Measurements from ENCODE around the gene LRMDA. TPM values are rescaled to one million over a fixed set of nuclear protein-coding genes. Genes with fewer than 3 reads are reported as not detected.

Gene LRMDA
- polyA plus RNA-seq, 2 of the 4 experiments (the other 2 are of a cell fraction) = 4.6 to 5.2 TPM

DNA sequence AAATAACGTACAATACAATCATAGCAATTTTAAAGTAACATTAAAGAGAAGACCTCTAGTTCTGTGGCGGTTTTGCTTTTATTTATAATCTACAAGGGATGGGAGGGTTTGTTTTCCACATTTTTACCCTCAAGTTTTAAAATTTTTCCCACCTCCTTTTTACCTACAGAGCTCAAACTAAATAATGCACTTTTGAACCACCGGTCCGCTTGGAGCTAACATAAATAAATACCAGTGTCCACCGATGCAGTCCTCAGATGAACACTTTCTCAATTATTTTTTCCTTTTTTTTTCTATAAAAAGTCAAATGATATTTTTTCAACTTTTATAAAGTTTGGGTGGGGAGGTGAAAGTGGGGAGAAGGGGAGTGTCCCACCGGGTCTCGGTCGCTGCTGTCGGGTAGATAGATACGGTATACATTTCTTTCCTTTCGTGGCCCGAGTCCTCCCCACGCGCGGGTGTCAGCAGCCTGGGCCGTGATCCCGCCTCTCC lies 33.2 kb upstream of the LRMDA start:
- Histone ChIP-seq H3K4me3 (no peak overlapping the region), H3K27ac (no peak overlapping the region), H3K4me2 (no peak overlapping the region), H3K4me1 (peaks cover 8% of the 10 kb centered on the region; the same call in 2 of the 3 replicates), H3K9me3 (no peaks in the 10 kb centered on the region)
- WGBS (ENCODE audit: missing lambda C conversion rate) = 89% methylated on average over 17 of the region's 17 CpGs
- FAIRE-seq (no peak), DNase-seq (ENCODE audit: low read depth in 1 of 2, low spot score in 1 of 2) (no peak), ATAC-seq (no peak)
- ChIA-PET POLR2A (no interaction called here), CTCF (interaction anchor here (0.9 to 5.7 kb wide), 4 partner anchors 14 to 638 kb away, joined by 3 to 83 read pairs (median 20); no protein-coding TSS in a partner anchor)
- TF ChIP-seq HDAC2 (IDR thresholded peaks at IDR 0.05) = no peak
- no peak for TF ChIP-seq BHLHE40 (IDR thresholded peaks at IDR 0.05; ENCODE audit: low read depth, low read length)
- TF ChIP-seq ZNF302 (CRISPR knock-in tag; IDR thresholded peaks at IDR 0.05) = no peak
- TF ChIP-seq GATA3 (IDR thresholded peaks at IDR 0.05; ENCODE audit: borderline replicate concordance) = no peak
- TF ChIP-seq KDM1A (IDR thresholded peaks at IDR 0.05; ENCODE audit: low read depth) = no peak
- no peak for TF ChIP-seq POLR2AphosphoS2 (conservative IDR thresholded peaks at IDR 0.05; ENCODE audit: low read length)
- no peak for TF ChIP-seq MAFK (IDR thresholded peaks at IDR 0.05; ENCODE audit: partially characterized antibody)
- TF ChIP-seq SREBF2 (IDR thresholded peaks at IDR 0.05) = no peak
- TF ChIP-seq HMGXB4 (CRISPR knock-in tag; IDR thresholded peaks at IDR 0.05; ENCODE audit: borderline replicate concordance) = no peak
- TF ChIP-seq E2F6 (IDR thresholded peaks at IDR 0.05; ENCODE audit: borderline replicate concordance, low read depth) = no peak
- no peak for TF ChIP-seq RFX5 (IDR thresholded peaks at IDR 0.05)

- no peak for FAIRE-seq
- Histone ChIP-seq H3K4me3 (no peak overlapping the region; the same call in 2 of the 3 replicates), H3K4me2 (peak overlapping the region; percentile 98), H3K9me3 (no peaks in the 10 kb centered on the region), H3K27ac (peak overlapping the region in 1 of 2 experiments; percentile 98; a peak in 3 of 6 replicates), H3K4me1 (peaks cover 9% of the 10 kb centered on the region)
- no peak for ATAC-seq
- CTCF ChIA-PET = interaction anchor here (0.8 to 5.7 kb wide), 14 partner anchors 14 to 905 kb away, joined by 3 to 83 read pairs (median 4); no protein-coding TSS in a partner anchor
- TF ChIP-seq ZNF302 (CRISPR knock-in tag; IDR thresholded peaks at IDR 0.05) = no peak
- no peak for TF ChIP-seq RARB (CRISPR knock-in tag; IDR thresholded peaks at IDR 0.05)
- TF ChIP-seq FOXS1 (CRISPR knock-in tag; IDR thresholded peaks at IDR 0.05) = no peak
- TF ChIP-seq ESRRA (IDR thresholded peaks at IDR 0.05; ENCODE audit: borderline replicate concordance, low read length) = no peak
- TF ChIP-seq HMGXB4 (CRISPR knock-in tag; IDR thresholded peaks at IDR 0.05; ENCODE audit: borderline replicate concordance) = no peak
- TF ChIP-seq FOSL2 (IDR thresholded peaks at IDR 0.05) = no peak
- TF ChIP-seq FOSL2 (CRISPR knock-in tag; IDR thresholded peaks at IDR 0.05) = no peak
- no peak for TF ChIP-seq EP300 (IDR thresholded peaks at IDR 0.05)
- no peak for TF ChIP-seq FOSB (CRISPR knock-in tag; IDR thresholded peaks at IDR 0.05)
- TF ChIP-seq TFCP2L1 (CRISPR knock-in tag; IDR thresholded peaks at IDR 0.05) = no peak
- TF ChIP-seq ZSCAN20 (CRISPR knock-in tag; IDR thresholded peaks at IDR 0.05) = no peak
- TF ChIP-seq, protein P1, sequence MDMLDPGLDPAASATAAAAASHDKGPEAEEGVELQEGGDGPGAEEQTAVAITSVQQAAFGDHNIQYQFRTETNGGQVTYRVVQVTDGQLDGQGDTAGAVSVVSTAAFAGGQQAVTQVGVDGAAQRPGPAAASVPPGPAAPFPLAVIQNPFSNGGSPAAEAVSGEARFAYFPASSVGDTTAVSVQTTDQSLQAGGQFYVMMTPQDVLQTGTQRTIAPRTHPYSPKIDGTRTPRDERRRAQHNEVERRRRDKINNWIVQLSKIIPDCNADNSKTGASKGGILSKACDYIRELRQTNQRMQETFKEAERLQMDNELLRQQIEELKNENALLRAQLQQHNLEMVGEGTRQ (IDR thresholded peaks at IDR 0.05) = no peak
- WGBS (ENCODE audit: missing lambda C conversion rate) = 95% methylated on average over 59 of the region's 76 CpGs
- POLR2A ChIA-PET = no interaction called here
- DNase-seq (ENCODE audit: low read depth in 1 of 2, low spot score in 1 of 2) = no peak
Measured at GRCh38 chr10:75398692-75399460, 32.5 kb upstream of the LRMDA start.

All from A549 (cell line).